Left kidney (tissue), 2 donors: ENCODE data around the gene IRAK3. TPM values are rescaled to one million over a fixed set of nuclear protein-coding genes. Genes with fewer than 3 reads are reported as not detected.

Experiments
- DNase-seq: peaks from one replicate; pipeline ENCODE4 v3.0.0-alpha.2; 2013
- polyA plus RNA-seq: library from polyadenylated mRNA; unstranded; fragments of 120-200 nt; gene quantifications from one replicate; pipeline ENCODE4 v1.2.1, GENCODE V29; 2013; ENCODE audit not compliant: insufficient read length

IRAK3 gene
- polyA plus RNA-seq, 1 donor, result 4.7 TPM

GRCh38 chr12:66252771-66253170, 63.8 kb downstream of the IRAK3 start:
- no peak for DNase-seq

DNA sequence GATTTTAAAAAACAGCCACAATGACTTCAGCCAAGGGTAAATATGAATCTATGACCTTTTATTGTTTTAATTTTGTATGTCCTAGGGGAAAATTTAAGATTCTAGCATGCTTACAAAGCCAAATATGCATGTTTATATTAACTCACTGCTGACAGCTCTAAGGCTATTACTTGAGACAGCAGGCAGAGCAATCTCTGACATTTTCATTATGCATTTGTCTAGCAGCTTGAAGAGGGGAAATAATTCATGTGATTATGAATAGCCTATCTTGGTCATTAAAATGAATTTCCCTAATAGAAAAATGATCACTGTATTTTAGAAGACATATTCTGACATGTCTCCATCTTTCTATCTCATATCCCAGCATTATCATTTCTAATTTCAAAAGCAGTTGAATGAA, 66.7 kb downstream of the IRAK3 start:
- DNase-seq, result no peak

GRCh38 chr12:66258011-66258410, 69.0 kb downstream of the IRAK3 start:
- no peak for DNase-seq

GRCh38 chr12:66262737-66263136, 73.7 kb downstream of the IRAK3 start:
- DNase-seq, result no peak

- no peak for DNase-seq
Observed at GRCh38 chr12:66268562-66268961, 79.5 kb downstream of the IRAK3 start.

GRCh38 chr12:66269142-66269541, 80.1 kb downstream of the IRAK3 start:
- no peak for DNase-seq

DNA sequence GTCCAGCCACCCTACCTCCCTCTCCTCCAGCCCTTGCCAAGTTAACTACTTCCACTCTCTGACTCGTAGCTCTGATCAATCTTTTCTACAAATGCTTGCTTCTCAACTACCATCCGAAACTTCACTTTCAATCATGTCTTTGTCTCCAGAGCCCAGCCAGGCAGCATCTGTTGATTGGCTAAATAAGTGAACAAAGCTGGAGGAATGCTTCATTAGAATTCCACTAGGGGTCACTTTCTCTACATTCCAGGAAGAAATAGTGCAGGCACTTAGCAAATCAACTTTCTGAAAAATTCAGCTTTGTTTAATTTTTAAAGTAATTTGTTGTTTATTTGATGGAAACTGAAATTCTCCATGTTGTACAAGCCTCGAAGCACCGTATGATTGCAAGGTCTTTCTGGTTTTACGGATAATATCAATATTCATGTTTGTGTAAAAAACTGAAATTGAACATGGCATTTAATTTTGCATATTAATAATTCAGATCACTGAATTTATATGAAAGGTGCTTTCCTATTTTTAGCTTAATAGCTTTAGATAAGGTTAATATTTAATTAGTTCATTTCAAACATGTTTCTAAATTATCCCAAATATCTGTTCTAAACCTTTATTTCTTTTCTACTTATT, 80.9 kb downstream of the IRAK3 start:
- DNase-seq, result peak; percentile 29

DNA sequence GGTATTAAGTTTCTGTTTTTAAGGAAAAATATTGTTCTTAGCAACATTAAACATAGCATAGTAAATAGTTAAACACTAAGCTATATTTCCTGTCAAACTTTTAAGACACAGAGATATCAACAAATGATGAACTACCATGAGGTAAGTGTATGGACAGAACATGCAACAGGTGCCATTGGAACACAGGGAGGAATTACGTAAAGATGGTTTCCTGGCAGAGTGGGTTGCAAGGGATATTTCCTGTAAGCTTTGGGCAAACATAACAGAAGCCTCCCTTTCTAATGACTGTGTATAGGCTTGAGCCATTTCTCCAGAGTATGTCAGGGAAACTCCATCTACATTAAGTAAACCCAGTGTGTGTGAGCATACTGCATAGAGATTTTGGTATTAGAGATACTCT, 81.6 kb downstream of the IRAK3 start:
- DNase-seq, result no peak

GRCh38 chr12:66272650-66273049, 83.6 kb downstream of the IRAK3 start:
- no peak for DNase-seq

GRCh38 chr12:66273147-66273546, 84.1 kb downstream of the IRAK3 start:
- no peak for DNase-seq

- no peak for DNase-seq
Observed at GRCh38 chr12:66275040-66275439, 86.0 kb downstream of the IRAK3 start.

DNA sequence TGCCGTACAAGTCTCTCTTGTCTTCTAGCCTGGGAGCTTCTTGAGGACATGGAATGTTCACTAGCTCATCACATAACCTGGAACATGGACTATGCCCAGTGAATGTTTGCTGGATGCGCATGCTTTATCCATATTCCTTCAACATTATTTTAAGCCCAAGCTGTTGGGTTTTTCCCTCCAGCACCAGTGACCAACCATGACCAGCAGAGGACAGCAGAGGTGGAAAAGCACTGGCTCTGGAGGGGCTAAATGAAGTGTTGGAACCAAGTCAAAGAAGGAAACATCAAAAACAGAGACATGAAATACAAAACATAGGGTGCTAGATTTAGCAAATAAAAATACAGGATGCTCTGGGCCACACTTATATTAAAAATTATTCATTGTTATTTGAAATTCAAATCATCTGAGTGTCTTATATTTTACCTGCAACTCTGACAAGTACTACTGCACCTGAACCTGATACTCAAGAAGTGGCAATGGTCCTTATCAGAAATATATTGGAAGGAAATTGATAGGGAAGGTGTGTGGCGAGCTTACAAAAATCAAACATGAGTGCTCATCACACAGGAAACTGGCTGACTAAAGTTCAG, 90.2 kb downstream of the IRAK3 start:
- peak; percentile 20 for DNase-seq

DNA sequence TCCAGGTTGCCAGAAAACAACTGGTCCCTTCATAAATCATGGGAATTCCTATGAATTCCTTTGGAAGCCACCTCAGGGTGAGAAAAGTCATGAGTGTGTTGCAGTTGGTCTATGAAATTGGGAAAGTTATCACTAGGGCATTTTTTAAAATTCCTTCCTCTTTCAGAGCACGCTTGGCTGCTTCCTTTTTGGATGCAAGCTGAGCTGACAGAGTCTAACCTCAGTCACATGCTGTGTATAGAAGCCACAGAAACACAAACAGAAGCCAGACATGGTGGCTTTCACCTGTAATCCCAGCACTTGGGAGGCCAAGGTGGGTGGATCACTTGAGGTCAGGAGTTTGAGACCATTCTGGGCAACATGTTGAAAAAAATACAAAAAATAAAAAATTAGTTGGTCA, 91.5 kb downstream of the IRAK3 start:
- no peak for DNase-seq

DNA sequence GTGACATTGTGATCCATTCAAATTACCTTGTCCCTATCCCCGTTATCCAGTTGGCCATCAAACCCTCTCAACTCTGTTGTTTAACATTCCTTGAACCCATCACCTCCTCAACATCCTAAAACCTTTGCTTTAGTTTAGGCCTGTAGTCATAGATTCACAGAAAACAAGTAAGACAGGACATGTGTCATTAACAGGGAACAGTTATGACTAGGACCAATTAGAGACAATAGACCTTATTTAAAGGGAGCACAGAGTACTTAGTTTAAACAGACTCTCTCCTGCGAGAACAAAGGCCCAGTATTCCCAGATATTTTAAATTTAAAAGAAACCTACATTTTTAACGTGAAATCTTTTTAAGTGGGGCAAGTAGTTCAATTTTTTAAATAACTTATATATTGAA, 93.2 kb downstream of the IRAK3 start:
- DNase-seq, result no peak

GRCh38 chr12:66287275-66287674, 98.3 kb downstream of the IRAK3 start:
- DNase-seq, result no peak

- no peak for DNase-seq
Observed at GRCh38 chr12:66288121-66288520, 99.1 kb downstream of the IRAK3 start.

- DNase-seq, result no peak
Observed at GRCh38 chr12:66289485-66289884, 100.5 kb downstream of the IRAK3 start.

DNA sequence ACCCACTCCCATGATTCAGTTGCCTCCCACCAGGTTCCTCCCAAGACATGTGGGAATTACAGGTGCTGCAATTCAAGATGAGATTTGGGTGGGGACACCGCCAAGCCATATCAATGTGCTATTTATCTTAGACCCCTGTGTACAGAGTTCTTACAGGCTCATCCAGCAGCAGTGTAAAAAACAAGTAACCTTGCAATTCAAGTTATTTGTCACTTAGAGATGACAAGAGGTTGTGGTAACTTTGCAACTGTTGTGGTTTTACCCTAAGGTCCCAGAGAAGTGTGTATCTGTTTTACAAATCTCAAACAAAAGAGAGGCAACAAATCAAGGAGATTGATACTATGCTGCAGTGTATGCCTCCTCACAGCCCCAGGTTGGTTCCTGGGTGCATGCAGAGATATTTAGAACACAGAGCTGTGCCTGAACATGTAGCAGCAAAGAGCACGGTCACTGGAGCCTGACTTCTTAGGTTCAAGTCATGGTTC, 101.7 kb downstream of the IRAK3 start:
- DNase-seq, result no peak

- no peak for DNase-seq
Observed at GRCh38 chr12:66296176-66296683, 107.2 kb downstream of the IRAK3 start.

DNA sequence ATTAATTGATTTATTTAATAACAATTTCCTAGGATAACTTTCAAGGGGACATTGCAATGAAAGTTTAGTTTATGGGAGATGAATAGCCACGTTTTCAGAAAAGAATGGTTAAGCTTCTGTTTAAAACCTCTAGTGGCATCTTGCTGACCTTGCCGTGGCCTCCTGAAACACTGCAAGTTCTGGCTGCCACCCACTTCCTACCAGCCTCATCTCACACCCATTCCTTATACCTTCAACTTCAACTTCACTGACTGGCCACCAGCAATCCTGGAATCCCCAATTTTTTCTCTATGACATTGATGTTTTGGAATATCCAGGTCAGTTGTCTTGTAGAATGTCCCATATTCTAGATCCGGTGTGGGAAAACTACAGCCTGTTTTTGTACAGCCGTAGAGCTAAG, 108.1 kb downstream of the IRAK3 start:
- DNase-seq, result no peak

- no peak for DNase-seq
Observed at GRCh38 chr12:66297923-66298322, 108.9 kb downstream of the IRAK3 start.

GRCh38 chr12:66301944-66302826, 113.2 kb downstream of the IRAK3 start, which contains the start of gene HELB:
HELB (plus strand) TSS chr12:66302493; CDS start chr12:66302604, 111 bp downstream.
- DNase-seq, result peak; percentile 95

GRCh38 chr12:66302827-66303169, 113.8 kb downstream of the IRAK3 start:
- no peak for DNase-seq
